ENCODE data around the gene TOGARAM2.
"Not testable (repeated sequence)": the region's sequence is repeated elsewhere in the genome, so short reads cannot be mapped to it uniquely, and the experiment has no call there.

TOGARAM2 gene

DNA sequence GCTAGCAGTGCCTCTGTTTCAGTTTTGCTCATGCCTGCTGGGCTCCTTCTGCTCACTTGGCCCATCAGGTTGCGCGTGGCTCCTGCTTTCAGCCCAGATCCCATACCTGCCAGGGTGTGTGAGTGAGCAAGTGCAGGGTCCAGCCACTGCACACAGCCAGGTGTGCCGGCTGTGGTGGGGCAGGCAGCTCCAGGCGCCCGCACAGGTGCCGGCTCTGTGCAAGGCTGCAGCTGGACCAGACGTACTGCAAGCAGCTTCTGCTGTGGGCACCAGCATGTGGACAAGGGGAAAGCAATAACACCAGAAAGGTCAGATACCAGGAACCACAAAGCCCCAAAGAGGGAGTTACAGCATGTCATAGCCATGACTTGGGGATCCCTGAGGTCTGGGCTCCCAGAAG lies 98.8 kb downstream of the TOGARAM2 start (continued):
- TF ChIP-seq ZFP3 (tag by site-specific recombination; IDR thresholded peaks at IDR 0.05; ENCODE audit: low read depth) (no peak), ZNF621 (tag by site-specific recombination; IDR thresholded peaks at IDR 0.05) (no peak)

DNA sequence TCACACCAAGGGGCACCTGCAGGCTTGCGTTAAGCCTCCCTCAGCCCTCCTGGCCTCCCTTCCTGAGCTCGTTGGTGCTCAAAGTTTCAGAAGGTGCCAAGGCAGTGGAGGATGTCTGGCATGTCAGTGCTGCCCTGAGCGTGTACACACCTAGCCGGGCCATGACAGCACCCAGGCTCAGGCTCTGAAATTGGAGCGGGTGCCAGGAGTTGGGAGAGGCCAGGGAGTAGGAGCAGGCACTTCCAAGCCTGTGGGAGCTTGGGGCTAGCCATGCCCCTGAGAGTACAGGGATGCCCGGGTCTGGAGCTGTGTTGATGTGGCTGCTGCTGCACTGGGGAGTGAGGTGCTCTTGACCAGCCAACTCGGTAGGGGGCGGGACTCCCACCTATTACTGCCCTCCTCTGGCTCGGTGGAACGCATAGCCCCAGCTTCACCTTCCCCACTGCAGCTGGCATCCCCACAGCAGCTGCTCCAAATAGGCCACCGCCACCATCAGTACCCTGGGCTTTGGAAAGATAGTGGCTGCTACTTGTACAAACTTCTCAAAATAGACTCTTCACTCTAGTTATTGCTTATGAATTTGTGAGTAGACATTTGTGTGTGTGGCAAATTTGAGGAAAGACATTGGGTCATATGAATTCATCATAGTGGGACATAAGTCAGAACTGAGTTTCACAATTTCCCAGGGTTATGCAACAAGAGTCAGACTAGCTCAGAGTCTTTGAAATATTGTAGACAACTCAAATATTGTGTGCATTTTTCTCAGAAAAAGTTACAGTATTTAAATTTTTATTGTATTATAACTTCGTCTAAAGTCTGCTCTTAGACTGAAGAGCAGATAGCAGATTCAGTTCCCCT lies 100.0 kb downstream of the TOGARAM2 start:
- Histone ChIP-seq H3K27ac (ENCODE audit: extremely low read depth, low read depth, low read length) (no peak overlapping the region), H3K4me1 (ENCODE audit: control insufficient read depth, insufficient read depth, low read length) (no peaks in the 10 kb centered on the region), H3K36me3 (ENCODE audit: control insufficient read depth in 2 of 2, insufficient read depth in 1 of 2, low read length in 2 of 2) (no peaks in the 10 kb centered on the region), H3K4me3 (ENCODE audit: low read depth, low read length) (no peak overlapping the region), H3K9me3 (ENCODE audit: control insufficient read depth, insufficient read depth, low read depth, low read length) (no peaks in the 10 kb centered on the region)
- ChIA-PET POLR2A (no interaction called here), CTCF (no interaction called here)
- TF ChIP-seq, protein P1, sequence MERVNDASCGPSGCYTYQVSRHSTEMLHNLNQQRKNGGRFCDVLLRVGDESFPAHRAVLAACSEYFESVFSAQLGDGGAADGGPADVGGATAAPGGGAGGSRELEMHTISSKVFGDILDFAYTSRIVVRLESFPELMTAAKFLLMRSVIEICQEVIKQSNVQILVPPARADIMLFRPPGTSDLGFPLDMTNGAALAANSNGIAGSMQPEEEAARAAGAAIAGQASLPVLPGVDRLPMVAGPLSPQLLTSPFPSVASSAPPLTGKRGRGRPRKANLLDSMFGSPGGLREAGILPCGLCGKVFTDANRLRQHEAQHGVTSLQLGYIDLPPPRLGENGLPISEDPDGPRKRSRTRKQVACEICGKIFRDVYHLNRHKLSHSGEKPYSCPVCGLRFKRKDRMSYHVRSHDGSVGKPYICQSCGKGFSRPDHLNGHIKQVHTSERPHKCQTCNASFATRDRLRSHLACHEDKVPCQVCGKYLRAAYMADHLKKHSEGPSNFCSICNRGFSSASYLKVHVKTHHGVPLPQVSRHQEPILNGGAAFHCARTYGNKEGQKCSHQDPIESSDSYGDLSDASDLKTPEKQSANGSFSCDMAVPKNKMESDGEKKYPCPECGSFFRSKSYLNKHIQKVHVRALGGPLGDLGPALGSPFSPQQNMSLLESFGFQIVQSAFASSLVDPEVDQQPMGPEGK (tag by site-specific recombination; IDR thresholded peaks at IDR 0.05) = no peak
- TF ChIP-seq ZNF837 (tag by site-specific recombination; IDR thresholded peaks at IDR 0.05) = no peak

DNA sequence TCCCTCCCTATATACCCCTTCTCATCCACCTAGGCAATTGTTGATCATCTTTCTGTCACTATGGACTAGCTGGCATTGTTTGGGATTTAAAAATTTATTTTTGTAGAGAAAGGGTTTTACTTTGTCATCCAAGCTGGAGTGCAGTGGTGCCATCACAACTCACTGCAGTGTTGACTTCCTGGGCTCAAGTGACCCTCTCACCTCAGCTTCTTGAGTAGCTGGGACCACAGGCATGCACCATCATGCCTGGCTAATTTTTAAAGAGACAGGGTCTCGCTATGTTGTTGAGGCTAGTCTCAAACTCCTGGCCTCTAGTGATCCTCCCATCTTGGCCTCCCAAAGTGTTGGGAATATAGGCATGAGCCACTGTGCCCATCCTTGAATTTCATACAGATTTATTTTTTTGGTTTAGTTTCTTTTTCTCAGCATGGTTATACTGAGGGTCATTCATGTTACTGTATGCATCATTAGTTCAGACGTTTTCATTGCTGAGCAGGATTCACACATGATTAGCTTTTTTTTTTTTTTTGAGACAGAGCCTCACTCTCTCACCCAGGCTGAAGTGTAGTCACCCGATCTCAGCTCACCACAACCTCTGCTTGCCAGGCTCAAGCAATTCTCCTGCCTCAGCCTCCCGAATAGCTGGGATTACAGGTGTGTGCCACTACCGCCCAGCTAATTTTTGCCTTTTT lies 101.9 kb downstream of the TOGARAM2 start:
- TF ChIP-seq ZNF239 (tag by site-specific recombination; IDR thresholded peaks at IDR 0.05) (no peak), ZNF112 (tag by site-specific recombination; IDR thresholded peaks at IDR 0.05) (no peak), ZBTB48 (tag by site-specific recombination; IDR thresholded peaks at IDR 0.05) (no peak), GLI4 (tag by site-specific recombination; IDR thresholded peaks at IDR 0.05) (no peak), ZNF48 (tag by site-specific recombination; IDR thresholded peaks at IDR 0.05) (no peak), ZNF521 (tag by site-specific recombination; IDR thresholded peaks at IDR 0.05) (no peak), ZSCAN30 (tag by site-specific recombination; IDR thresholded peaks at IDR 0.05) (no peak), YY2 (tag by site-specific recombination; IDR thresholded peaks at IDR 0.05) (no peak), ZFP41 (tag by site-specific recombination; IDR thresholded peaks at IDR 0.05; ENCODE audit: borderline replicate concordance) (no peak), ZNF596 (tag by site-specific recombination; IDR thresholded peaks at IDR 0.05) (no peak)
- TF ChIP-seq, protein P2, sequence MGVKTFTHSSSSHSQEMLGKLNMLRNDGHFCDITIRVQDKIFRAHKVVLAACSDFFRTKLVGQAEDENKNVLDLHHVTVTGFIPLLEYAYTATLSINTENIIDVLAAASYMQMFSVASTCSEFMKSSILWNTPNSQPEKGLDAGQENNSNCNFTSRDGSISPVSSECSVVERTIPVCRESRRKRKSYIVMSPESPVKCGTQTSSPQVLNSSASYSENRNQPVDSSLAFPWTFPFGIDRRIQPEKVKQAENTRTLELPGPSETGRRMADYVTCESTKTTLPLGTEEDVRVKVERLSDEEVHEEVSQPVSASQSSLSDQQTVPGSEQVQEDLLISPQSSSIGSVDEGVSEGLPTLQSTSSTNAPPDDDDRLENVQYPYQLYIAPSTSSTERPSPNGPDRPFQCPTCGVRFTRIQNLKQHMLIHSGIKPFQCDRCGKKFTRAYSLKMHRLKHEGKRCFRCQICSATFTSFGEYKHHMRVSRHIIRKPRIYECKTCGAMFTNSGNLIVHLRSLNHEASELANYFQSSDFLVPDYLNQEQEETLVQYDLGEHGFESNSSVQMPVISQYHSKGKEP (tag by site-specific recombination; IDR thresholded peaks at IDR 0.05) = no peak
- ChIA-PET CTCF (interaction anchor here (0.7 kb wide), 1 partner anchor 85 kb away, joined by 3 read pairs; no protein-coding TSS in a partner anchor), POLR2A (interaction anchor here (0.7 kb wide), 1 partner anchor 333 kb away, joined by 3 read pairs; no protein-coding TSS in a partner anchor)
- Histone ChIP-seq H3K9me3 (ENCODE audit: control insufficient read depth, insufficient read depth, low read depth, low read length) (no peaks in the 10 kb centered on the region), H3K27ac (ENCODE audit: extremely low read depth, low read depth, low read length) (no peak overlapping the region), H3K4me3 (ENCODE audit: low read depth, low read length) (no peak overlapping the region), H3K36me3 (ENCODE audit: control insufficient read depth in 2 of 2, insufficient read depth in 1 of 2, low read length in 2 of 2) (no peaks in the 10 kb centered on the region), H3K4me1 (ENCODE audit: control insufficient read depth, insufficient read depth, low read length) (no peaks in the 10 kb centered on the region)

DNA sequence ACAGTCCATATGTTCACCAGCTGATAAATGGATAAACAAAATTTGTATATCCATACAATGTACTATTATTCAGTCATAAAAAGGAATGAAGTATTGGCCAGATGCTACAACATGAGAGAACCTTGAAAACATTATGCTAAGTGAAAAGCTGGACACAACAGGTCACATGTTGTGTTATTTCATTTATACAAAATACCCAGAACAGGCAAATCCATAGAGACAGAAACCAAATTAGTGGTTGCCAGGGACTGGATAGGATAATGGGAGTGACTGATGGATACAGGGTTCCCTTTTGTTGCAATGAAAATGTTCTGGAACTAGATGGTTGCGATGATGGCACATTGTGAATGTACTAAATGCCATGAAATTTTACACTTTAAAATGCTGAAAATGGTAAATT lies 103.5 kb downstream of the TOGARAM2 start:
- CTCF ChIA-PET = no interaction called here
- TF ChIP-seq ZNF24 (tag by site-specific recombination; IDR thresholded peaks at IDR 0.05) = no peak
- TF ChIP-seq, protein P3, sequence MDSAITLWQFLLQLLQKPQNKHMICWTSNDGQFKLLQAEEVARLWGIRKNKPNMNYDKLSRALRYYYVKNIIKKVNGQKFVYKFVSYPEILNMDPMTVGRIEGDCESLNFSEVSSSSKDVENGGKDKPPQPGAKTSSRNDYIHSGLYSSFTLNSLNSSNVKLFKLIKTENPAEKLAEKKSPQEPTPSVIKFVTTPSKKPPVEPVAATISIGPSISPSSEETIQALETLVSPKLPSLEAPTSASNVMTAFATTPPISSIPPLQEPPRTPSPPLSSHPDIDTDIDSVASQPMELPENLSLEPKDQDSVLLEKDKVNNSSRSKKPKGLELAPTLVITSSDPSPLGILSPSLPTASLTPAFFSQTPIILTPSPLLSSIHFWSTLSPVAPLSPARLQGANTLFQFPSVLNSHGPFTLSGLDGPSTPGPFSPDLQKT (IDR thresholded peaks at IDR 0.05; ENCODE audit: borderline replicate concordance, low read depth, low read length) = no peak
- no peak for TF ChIP-seq ZNF610 (tag by site-specific recombination; IDR thresholded peaks at IDR 0.05; ENCODE audit: borderline replicate concordance)
- no peak for TF ChIP-seq ZNF707 (tag by site-specific recombination; IDR thresholded peaks at IDR 0.05)
- no peak for TF ChIP-seq KLF8 (tag by site-specific recombination; IDR thresholded peaks at IDR 0.05)
- Histone ChIP-seq H3K4me1 (ENCODE audit: control insufficient read depth, insufficient read depth, low read length) (no peaks in the 10 kb centered on the region), H3K27ac (ENCODE audit: extremely low read depth, low read depth, low read length) (no peak overlapping the region), H3K9me3 (ENCODE audit: control insufficient read depth, insufficient read depth, low read depth, low read length) (no peaks in the 10 kb centered on the region), H3K36me3 (ENCODE audit: control insufficient read depth in 2 of 2, insufficient read depth in 1 of 2, low read length in 2 of 2) (no peaks in the 10 kb centered on the region), H3K4me3 (ENCODE audit: low read depth, low read length) (no peak overlapping the region)
- POLR2A ChIA-PET = no interaction called here

DNA sequence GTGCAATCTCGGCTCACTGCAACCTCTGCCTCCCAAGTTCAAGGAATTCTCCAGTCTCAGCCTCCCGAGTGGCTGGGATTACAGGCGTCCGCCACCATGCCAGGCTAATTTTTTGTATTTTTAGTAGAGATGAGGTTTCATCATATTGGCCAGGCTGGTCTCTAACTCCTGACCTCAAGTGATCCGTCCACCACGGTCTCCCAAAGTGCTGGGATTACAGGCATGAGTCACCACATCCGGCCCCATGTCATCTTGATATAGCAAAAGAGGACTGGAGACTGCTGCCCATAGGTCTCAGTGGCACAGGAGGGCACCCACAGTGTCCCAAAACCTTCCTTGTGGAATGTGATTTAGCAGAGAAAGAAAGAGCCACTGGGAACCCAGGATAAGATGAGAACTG lies 109.2 kb downstream of the TOGARAM2 start:
- H3K9me3 ChIP-seq (ENCODE audit: control insufficient read depth, insufficient read depth, low read depth, low read length); H3K36me3 ChIP-seq (ENCODE audit: control insufficient read depth in 2 of 2, insufficient read depth in 1 of 2, low read length in 2 of 2); H3K4me3 ChIP-seq (ENCODE audit: low read depth, low read length); POLR2A ChIA-PET; H3K27ac ChIP-seq (ENCODE audit: extremely low read depth, low read depth, low read length); CTCF ChIA-PET; H3K4me1 ChIP-seq (ENCODE audit: control insufficient read depth, insufficient read depth, low read length): not testable (repeated sequence)
